ENCODE results near the gene SLC6A9.

The SLC6A9 gene

GRCh38 chr1:44040418-44040817 lies 9.2 kb upstream of the SLC6A9 start:
- H3K4me3 Mint-ChIP-seq: no peak overlapping the region
- no peak for DNase-seq (ENCODE audit: low spot score in 2 of 2)

DNA sequence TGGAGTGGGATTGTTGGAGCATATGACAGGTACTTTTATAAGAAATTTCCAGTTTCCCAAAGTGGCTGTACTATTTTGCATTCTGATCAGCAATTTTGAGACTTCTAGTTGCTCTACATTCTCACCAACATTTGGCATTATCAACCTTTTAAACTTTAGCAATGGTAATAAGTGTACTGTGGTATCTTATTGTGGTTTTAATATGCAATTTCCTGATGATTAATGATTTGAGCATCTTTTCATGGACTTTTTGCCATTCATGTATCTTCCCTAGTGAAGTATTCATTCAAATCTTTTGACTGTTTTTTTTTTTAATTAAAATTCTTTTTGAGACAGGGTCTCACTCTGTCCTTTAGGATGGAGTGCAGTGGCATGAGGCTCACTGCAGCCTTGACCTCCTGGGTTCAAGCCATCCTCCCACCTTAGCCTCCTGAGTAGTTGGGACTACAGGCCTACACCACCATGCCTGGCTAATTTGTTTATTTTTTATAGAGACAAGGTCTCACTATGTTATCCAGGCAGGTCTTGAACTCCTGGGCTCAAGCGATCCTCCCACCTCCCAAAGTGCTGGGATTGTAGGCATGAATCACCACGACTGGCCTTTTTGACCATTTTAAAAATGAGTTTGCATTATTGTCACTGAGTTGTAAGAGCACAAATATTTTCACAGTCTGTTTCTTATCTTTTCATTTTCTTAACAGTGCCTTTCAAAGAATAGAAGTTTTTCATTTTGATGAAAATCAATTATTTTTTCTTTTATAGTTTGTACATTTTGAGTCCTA lies 7.8 kb upstream of the SLC6A9 start:
- Mint-ChIP-seq H3K27me3 (peaks cover 6% of the 10 kb centered on the region), H3K4me1 (peaks cover 3% of the 10 kb centered on the region), H3K27ac (no peak overlapping the region), H3K9me3 (no peaks in the 10 kb centered on the region), H3K4me3 (no peak overlapping the region), H3K36me3 (no peaks in the 10 kb centered on the region)
- DNase-seq (ENCODE audit: low spot score in 2 of 2) (no peak), ATAC-seq (ENCODE audit: low read depth) (no peak)

More at GRCh38 chr1:44040418-44040817, 9.2 kb upstream of the SLC6A9 start:
- Mint-ChIP-seq H3K27me3 (peaks cover 8% of the 10 kb centered on the region), H3K4me1 (peaks cover 3% of the 10 kb centered on the region), H3K27ac (no peak overlapping the region), H3K36me3 (no peaks in the 10 kb centered on the region), H3K9me3 (no peaks in the 10 kb centered on the region)
- ATAC-seq (ENCODE audit: low read depth): no peak

DNA sequence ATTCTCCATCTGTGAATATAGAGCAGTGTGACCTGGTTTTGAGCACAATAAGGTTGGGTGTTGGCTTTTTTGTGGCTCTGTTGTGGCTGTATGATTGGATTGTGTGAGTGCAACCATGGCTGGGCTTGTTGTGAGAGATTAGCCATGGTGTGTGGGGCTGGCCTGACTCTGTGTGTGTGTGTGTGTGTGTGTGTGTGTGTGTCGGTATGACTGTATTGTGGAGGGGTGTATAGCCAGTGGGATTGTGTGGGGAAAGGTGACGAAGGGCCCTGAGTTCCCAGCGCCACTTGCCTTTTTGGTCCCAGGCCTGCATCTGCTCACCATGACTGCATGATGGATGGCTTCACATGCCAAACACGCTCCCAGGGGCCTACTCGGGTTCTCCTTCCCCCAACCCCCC lies 5.9 kb upstream of the SLC6A9 start:
- Mint-ChIP-seq H3K27ac (no peak overlapping the region), H3K36me3 (no peaks in the 10 kb centered on the region), H3K27me3 (no peaks in the 10 kb centered on the region), H3K9me3 (no peaks in the 10 kb centered on the region), H3K4me3 (no peak overlapping the region), H3K4me1 (peaks cover 3% of the 10 kb centered on the region)
- ATAC-seq (ENCODE audit: low read depth) (no peak), DNase-seq (ENCODE audit: low spot score in 2 of 2) (no peak)

GRCh38 chr1:44036409-44037139 lies 5.3 kb upstream of the SLC6A9 start:
- no peaks in the 10 kb centered on the region for H3K9me3 Mint-ChIP-seq
- no peak overlapping the region for H3K27ac Mint-ChIP-seq
- H3K36me3 Mint-ChIP-seq: no peaks in the 10 kb centered on the region
- no peak overlapping the region for H3K4me3 Mint-ChIP-seq
- H3K27me3 Mint-ChIP-seq: no peaks in the 10 kb centered on the region
- peak; percentile 83 for ATAC-seq (ENCODE audit: low read depth)
- DNase-seq (ENCODE audit: low spot score in 2 of 2): peak; percentile 61
- peaks cover 3% of the 10 kb centered on the region for H3K4me1 Mint-ChIP-seq

DNA sequence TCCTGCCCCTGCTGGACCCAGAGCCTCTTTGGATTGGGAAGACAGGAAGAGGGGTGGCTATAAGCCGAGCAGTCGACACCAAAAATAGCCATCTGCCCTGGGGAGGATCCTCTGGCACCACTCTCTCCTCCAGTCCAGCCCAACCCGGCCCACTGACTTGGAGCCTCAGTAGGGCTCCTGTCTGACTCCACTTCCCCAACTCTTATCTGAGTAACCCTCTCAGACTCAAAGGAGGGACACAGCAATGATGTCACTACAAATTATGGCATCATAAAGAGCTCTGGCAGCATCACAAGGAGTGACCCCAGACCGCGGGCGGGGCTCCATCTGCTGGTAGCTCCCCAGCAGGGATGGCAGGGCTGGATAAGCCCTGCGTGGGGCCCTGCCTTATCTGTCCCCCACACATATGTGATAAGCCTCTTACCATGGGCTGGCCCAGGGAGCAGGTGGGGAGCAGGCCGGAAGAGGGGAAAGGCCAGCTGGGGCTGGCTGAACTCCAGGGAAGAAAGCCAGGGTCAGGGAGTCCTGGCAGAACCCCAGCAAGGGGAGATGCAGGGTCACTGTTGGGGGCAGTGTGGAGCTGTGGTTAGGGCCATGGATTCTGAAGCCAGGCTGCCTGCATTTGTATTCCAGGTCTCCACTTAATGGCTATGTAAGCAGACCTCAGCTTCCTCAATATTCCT lies 4.6 kb upstream of the SLC6A9 start:
- Mint-ChIP-seq H3K9me3 (no peaks in the 10 kb centered on the region), H3K27me3 (no peaks in the 10 kb centered on the region), H3K36me3 (no peaks in the 10 kb centered on the region), H3K27ac (no peak overlapping the region), H3K4me1 (peaks cover 8% of the 10 kb centered on the region), H3K4me3 (no peak overlapping the region)
- no peak for DNase-seq (ENCODE audit: low spot score in 2 of 2)
- no peak for ATAC-seq (ENCODE audit: low read depth)

DNA sequence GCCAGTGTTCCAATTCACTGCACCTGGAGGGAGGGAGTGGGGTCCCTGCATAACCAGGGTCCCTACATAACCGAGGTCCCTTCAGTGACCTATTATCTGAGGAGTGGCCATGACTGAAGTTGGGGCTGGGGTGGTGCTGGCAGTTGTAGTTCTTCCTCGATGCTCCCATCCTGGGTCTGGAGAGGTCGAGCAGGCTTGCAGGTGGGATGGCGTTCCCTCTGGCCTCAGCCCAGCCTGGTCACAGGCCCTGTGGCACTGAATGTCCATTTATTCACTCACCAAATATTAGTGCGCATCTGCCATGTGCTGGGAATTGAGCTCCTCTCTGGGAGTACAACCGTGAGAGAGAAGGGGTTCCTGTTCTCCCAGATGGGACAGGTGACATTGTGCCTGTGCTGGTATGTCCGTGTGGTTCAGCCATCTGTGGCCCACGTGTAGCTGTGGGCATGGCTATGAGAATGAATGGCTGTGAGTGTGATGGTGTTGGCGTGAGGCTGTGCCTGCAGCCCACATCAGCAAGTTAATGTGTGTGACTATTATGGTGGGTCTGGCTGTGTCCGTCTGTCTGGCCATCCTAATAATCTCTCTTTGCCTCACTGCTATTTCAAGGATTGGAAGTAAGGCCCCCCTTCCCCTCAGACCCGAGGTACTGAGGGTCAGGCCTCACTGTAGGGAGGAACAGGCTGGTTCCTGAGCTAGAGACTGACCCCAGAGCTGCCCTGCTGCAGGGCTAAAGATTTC lies 3.9 kb upstream of the SLC6A9 start:
- Mint-ChIP-seq H3K4me1 (peaks cover 8% of the 10 kb centered on the region), H3K36me3 (no peaks in the 10 kb centered on the region), H3K27ac (no peak overlapping the region), H3K4me3 (no peak overlapping the region), H3K27me3 (no peaks in the 10 kb centered on the region), H3K9me3 (no peaks in the 10 kb centered on the region)
- DNase-seq (ENCODE audit: low spot score in 2 of 2): no peak
- ATAC-seq (ENCODE audit: low read depth): no peak

GRCh38 chr1:44034423-44034822 lies 3.2 kb upstream of the SLC6A9 start:
- Mint-ChIP-seq H3K27me3 (no peaks in the 10 kb centered on the region), H3K9me3 (no peaks in the 10 kb centered on the region), H3K36me3 (no peaks in the 10 kb centered on the region), H3K4me1 (peaks cover 12% of the 10 kb centered on the region), H3K4me3 (no peak overlapping the region), H3K27ac (no peak overlapping the region)
- no peak for ATAC-seq (ENCODE audit: low read depth)
- no peak for DNase-seq (ENCODE audit: low spot score in 2 of 2)

DNA sequence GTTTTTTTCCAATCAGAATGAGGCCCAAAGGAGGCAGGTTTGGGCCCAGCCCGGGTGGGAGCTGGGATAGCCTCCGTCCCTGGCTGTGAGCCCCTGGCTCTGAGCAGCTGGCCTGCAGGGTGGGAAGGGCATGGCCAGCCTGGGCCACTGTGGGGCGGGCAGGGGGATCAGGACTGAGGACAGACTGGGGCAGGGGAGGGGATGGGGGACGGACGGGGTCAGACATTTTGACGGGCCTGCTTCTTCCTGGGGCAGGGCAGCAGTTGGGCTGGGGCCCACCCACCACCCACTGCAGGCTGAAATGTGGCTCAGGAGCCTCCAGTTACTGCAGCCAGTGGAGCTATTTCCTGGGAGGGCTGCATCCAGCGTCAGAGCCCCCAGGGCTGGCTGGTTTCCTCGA lies 2.5 kb upstream of the SLC6A9 start:
- Mint-ChIP-seq H3K9me3 (no peaks in the 10 kb centered on the region), H3K4me3 (no peak overlapping the region), H3K36me3 (no peaks in the 10 kb centered on the region), H3K27me3 (no peaks in the 10 kb centered on the region), H3K27ac (no peak overlapping the region), H3K4me1 (peaks cover 14% of the 10 kb centered on the region)
- ATAC-seq (ENCODE audit: low read depth): no peak
- no peak for DNase-seq (ENCODE audit: low spot score in 2 of 2)

- no peak overlapping the region for H3K4me3 Mint-ChIP-seq
- no peaks in the 10 kb centered on the region for H3K36me3 Mint-ChIP-seq
- H3K4me1 Mint-ChIP-seq: peaks cover 18% of the 10 kb centered on the region
- no peaks in the 10 kb centered on the region for H3K27me3 Mint-ChIP-seq
- H3K9me3 Mint-ChIP-seq: no peaks in the 10 kb centered on the region
- ATAC-seq (ENCODE audit: low read depth): no peak
- DNase-seq (ENCODE audit: low spot score in 2 of 2): no peak
- H3K27ac Mint-ChIP-seq: no peak overlapping the region
These were observed 1.8 kb upstream of the SLC6A9 start for GRCh38 chr1:44033041-44033575.

DNA sequence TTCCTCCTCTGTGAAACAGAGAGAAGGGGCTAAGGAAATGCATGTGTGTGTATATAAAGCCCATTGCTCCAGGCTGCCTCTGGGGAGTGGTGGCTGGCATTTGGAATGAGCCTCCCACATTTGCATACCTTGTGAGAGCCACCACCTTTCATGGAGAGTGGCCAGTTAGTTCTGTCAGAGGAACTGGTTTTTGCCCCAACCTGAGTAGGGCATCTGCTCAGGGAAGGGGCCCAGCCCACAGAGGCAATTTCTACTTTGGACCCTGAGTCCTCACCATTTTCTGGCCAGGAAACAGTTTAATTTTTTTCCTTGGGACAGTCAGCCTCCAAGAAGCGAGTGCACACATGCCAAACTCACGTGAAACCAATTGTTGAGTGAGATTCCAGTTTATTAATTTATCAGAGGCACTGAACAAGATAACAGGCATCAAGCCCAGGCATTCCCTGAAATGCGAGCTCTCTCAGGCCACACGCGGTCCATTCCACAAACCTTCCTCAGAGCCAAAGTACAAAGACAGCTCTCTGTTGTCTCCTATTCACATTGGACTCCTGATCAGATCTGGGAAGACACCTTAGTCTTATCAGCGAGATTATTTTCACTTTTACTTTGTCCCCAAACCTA lies 1.0 kb upstream of the SLC6A9 start:
- no peak for ATAC-seq (ENCODE audit: low read depth)

DNA sequence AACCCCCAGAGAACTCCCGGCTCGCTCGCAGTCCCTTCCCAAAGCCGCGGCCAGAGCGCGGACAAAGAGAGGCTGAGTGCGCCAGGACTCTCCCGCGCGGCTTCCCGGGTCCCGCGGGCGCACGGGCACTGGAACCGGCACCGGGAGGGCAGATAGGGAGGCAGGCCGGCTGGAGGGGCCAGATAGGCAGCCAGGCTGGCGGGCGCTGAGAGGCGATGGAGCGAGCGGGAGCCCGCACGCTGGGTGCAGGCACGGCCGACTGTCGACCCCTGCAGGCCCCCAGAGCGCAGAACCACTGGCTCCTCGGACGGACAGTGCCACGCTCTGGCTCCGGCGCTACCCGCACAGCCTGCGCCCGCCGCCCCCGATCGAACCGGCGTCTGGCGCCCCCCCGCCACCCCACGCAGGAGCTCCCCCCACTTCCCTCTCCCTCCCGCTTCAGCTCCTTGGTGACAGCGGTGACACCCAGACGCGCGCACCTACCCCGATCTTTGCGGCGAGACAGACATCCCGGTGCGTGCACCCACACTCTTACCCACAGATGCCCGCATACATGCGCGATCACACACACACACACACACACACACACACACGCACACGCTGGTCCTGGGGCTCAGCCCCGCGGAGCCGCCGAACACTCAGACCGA lies 534 bp downstream of the SLC6A9 start:
- peak; percentile 26 for ATAC-seq (ENCODE audit: low read depth)
- peak overlapping the region; percentile 67 for H3K27ac Mint-ChIP-seq
- H3K4me1 Mint-ChIP-seq: peaks cover 23% of the 10 kb centered on the region
- H3K36me3 Mint-ChIP-seq: no peaks in the 10 kb centered on the region
- peak in 1 of 2 donors; percentile 39 for DNase-seq (ENCODE audit: low spot score in 2 of 2)
- no peaks in the 10 kb centered on the region for H3K9me3 Mint-ChIP-seq
- peak overlapping the region; percentile 86 for H3K4me3 Mint-ChIP-seq
- H3K27me3 Mint-ChIP-seq: no peaks in the 10 kb centered on the region

More for the DNA sequence above, 1.0 kb upstream of the SLC6A9 start:
- peaks cover 21% of the 10 kb centered on the region for H3K4me1 Mint-ChIP-seq
- no peaks in the 10 kb centered on the region for H3K36me3 Mint-ChIP-seq
- peak overlapping the region; percentile 86 for H3K4me3 Mint-ChIP-seq
- no peak overlapping the region for H3K27ac Mint-ChIP-seq
- no peak for DNase-seq (ENCODE audit: low spot score in 2 of 2)
- H3K27me3 Mint-ChIP-seq: no peaks in the 10 kb centered on the region
- no peaks in the 10 kb centered on the region for H3K9me3 Mint-ChIP-seq

DNA sequence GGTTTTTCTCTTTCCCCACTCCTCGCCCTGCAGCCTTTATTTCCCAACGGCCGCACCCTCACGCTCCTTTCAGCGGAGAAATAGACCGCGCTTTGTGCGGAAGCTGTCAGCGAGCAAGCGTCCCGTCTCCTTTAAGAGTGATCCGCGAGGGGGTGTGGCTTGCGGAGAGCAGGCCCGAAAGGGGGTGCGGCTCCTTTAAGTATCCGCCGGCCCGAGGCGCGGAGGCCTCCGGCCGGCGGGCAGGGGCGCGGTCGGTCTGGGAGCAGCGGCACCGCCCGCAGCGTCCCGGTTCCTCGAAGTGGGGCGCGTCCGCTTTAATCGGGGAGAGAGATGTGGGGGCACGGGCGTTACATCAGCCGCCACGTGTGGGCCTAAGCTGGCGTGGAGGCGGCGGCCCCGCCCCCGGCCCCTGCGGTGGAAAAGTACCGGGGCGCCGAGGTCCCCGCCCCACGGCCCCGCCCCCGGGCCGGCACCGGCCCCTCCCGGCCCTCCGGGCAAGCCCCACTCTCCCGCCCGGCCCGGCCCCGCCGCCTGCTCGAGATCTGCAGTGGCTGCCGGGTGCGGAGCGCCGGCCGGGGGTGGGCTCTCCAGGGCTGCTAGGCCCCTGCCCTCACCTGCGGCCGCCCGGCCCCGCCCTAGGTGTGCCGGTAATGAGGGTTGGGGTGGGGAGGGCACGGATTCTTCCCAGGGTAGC lies 1.2 kb downstream of the SLC6A9 start:
- Mint-ChIP-seq H3K27ac (peak overlapping the region; percentile 87), H3K27me3 (no peaks in the 10 kb centered on the region), H3K4me1 (peaks cover 25% of the 10 kb centered on the region), H3K4me3 (peak overlapping the region; percentile 95), H3K9me3 (no peaks in the 10 kb centered on the region), H3K36me3 (no peaks in the 10 kb centered on the region)
- ATAC-seq (ENCODE audit: low read depth) (peak; percentile 84), DNase-seq (ENCODE audit: low spot score in 2 of 2) (peak; percentile 84)

Data from memory B cell (primary cell).